ENCODE results near the gene PTBP3. TPM values are rescaled to one million over a fixed set of nuclear protein-coding genes. Genes with fewer than 3 reads are reported as not detected.

Gene PTBP3
- total RNA-seq, 1 donor from 2014 or later: 108 TPM

- Histone ChIP-seq H2AFZ (ENCODE audit: low read depth, low read length) (no peak overlapping the region), H3K79me2 (ENCODE audit: insufficient read depth, low read length) (peaks cover 95% of the 10 kb centered on the region), H4K20me1 (ENCODE audit: insufficient read depth, low read length) (peaks cover 91% of the 10 kb centered on the region), H3K4me3 (ENCODE audit: insufficient read depth, low read depth, low read length) (no peak overlapping the region), H3K4me2 (ENCODE audit: low read length) (no peak overlapping the region), H3K9me3 (ENCODE audit: insufficient read depth, low read depth, low read length) (no peaks in the 10 kb centered on the region), H3K36me3 (ENCODE audit: insufficient read depth, low read length) (no peaks in the 10 kb centered on the region), H3K27me3 (ENCODE audit: insufficient read depth, low read length) (no peaks in the 10 kb centered on the region), H3K27ac (ENCODE audit: low read depth, low read length) (no peak overlapping the region), H3K4me1 (ENCODE audit: insufficient read depth, low read length) (no peaks in the 10 kb centered on the region), H3K9ac (ENCODE audit: low read length) (no peak overlapping the region)
- H3K4me1 Mint-ChIP-seq (ENCODE audit: low read depth, unreplicated experiment): peaks cover 32% of the 10 kb centered on the region
- H3K36me3 Mint-ChIP-seq (ENCODE audit: low read depth, unreplicated experiment): peaks cover 4% of the 10 kb centered on the region
- no peak overlapping the region for H3K4me3 Mint-ChIP-seq (ENCODE audit: unreplicated experiment)
- FAIRE-seq (no peak), DNase-seq (ENCODE audit: low read depth) (no peak)
- TF ChIP-seq EZH2 (IDR thresholded peaks at IDR 0.05; ENCODE audit: insufficient read depth, low read length) (no peak), CTCF (IDR thresholded peaks at IDR 0.05; ENCODE audit: insufficient read depth, low read depth, low read length) (no peak)
- no peak overlapping the region for H3K27ac Mint-ChIP-seq (ENCODE audit: unreplicated experiment)
- H3K27me3 Mint-ChIP-seq (ENCODE audit: low read depth, unreplicated experiment): no peaks in the 10 kb centered on the region
- H3K9me3 Mint-ChIP-seq (ENCODE audit: unreplicated experiment): no peaks in the 10 kb centered on the region
Measured at GRCh38 chr9:112312139-112312538, 21.3 kb downstream of the PTBP3 start.

DNA sequence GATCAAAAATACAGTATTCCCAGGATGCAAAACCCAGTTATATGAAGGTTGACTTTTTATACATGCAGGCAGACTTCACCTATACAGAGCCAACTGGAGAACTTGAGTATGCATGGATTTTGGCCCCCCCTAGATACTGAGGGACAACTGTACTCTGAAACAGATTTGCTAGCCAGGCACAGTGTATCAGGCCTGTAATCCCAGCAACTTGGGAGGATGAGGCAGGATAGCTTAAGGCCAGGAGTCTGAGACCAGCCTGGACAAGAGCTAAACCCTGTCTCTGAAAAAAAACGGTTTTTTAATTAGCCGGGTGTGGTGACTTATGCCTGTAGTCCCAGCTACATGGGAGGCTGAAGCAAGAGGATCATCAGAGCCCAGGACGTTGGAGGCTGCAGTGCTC is 21.9 kb downstream of the PTBP3 start:
- H3K9ac ChIP-seq (ENCODE audit: low read length): no peak overlapping the region
- H3K36me3 ChIP-seq (ENCODE audit: insufficient read depth, low read length): no peaks in the 10 kb centered on the region
- peaks cover 94% of the 10 kb centered on the region for H3K79me2 ChIP-seq (ENCODE audit: insufficient read depth, low read length)
- H3K4me3 Mint-ChIP-seq (ENCODE audit: unreplicated experiment): no peak overlapping the region
- H3K9me3 ChIP-seq (ENCODE audit: insufficient read depth, low read depth, low read length): no peaks in the 10 kb centered on the region
- H2AFZ ChIP-seq (ENCODE audit: low read depth, low read length): no peak overlapping the region
- H3K27me3 Mint-ChIP-seq (ENCODE audit: low read depth, unreplicated experiment): no peaks in the 10 kb centered on the region
- no peak for FAIRE-seq
- no peak overlapping the region for H3K27ac ChIP-seq (ENCODE audit: low read depth, low read length)
- H3K4me2 ChIP-seq (ENCODE audit: low read length): no peak overlapping the region
- no peak overlapping the region for H3K27ac Mint-ChIP-seq (ENCODE audit: unreplicated experiment)
- no peak overlapping the region for H3K4me3 ChIP-seq (ENCODE audit: insufficient read depth, low read depth, low read length)
- TF ChIP-seq CTCF (IDR thresholded peaks at IDR 0.05; ENCODE audit: insufficient read depth, low read depth, low read length) (no peak), EZH2 (IDR thresholded peaks at IDR 0.05; ENCODE audit: insufficient read depth, low read length) (no peak)
- peaks cover 90% of the 10 kb centered on the region for H4K20me1 ChIP-seq (ENCODE audit: insufficient read depth, low read length)
- peaks cover 4% of the 10 kb centered on the region for H3K36me3 Mint-ChIP-seq (ENCODE audit: low read depth, unreplicated experiment)
- H3K4me1 Mint-ChIP-seq (ENCODE audit: low read depth, unreplicated experiment): peaks cover 32% of the 10 kb centered on the region
- no peaks in the 10 kb centered on the region for H3K9me3 Mint-ChIP-seq (ENCODE audit: unreplicated experiment)
- no peaks in the 10 kb centered on the region for H3K27me3 ChIP-seq (ENCODE audit: insufficient read depth, low read length)
- no peak for DNase-seq (ENCODE audit: low read depth)
- no peaks in the 10 kb centered on the region for H3K4me1 ChIP-seq (ENCODE audit: insufficient read depth, low read length)

- H3K9me3 ChIP-seq (ENCODE audit: insufficient read depth, low read depth, low read length): no peaks in the 10 kb centered on the region
- FAIRE-seq (no peak), DNase-seq (ENCODE audit: low read depth) (no peak)
- no peaks in the 10 kb centered on the region for H3K27me3 Mint-ChIP-seq (ENCODE audit: low read depth, unreplicated experiment)
- H3K27ac ChIP-seq (ENCODE audit: low read depth, low read length): no peak overlapping the region
- H3K4me1 Mint-ChIP-seq (ENCODE audit: low read depth, unreplicated experiment): peaks cover 25% of the 10 kb centered on the region
- H3K27me3 ChIP-seq (ENCODE audit: insufficient read depth, low read length): no peaks in the 10 kb centered on the region
- H3K4me2 ChIP-seq (ENCODE audit: low read length): no peak overlapping the region
- no peak overlapping the region for H2AFZ ChIP-seq (ENCODE audit: low read depth, low read length)
- H3K4me3 ChIP-seq (ENCODE audit: insufficient read depth, low read depth, low read length): no peak overlapping the region
- H3K4me3 Mint-ChIP-seq (ENCODE audit: unreplicated experiment): no peak overlapping the region
- peaks cover 89% of the 10 kb centered on the region for H4K20me1 ChIP-seq (ENCODE audit: insufficient read depth, low read length)
- H3K9ac ChIP-seq (ENCODE audit: low read length): no peak overlapping the region
- no peaks in the 10 kb centered on the region for H3K36me3 ChIP-seq (ENCODE audit: insufficient read depth, low read length)
- no peaks in the 10 kb centered on the region for H3K9me3 Mint-ChIP-seq (ENCODE audit: unreplicated experiment)
- peaks cover 4% of the 10 kb centered on the region for H3K36me3 Mint-ChIP-seq (ENCODE audit: low read depth, unreplicated experiment)
- H3K4me1 ChIP-seq (ENCODE audit: insufficient read depth, low read length): no peaks in the 10 kb centered on the region
- peaks cover 93% of the 10 kb centered on the region for H3K79me2 ChIP-seq (ENCODE audit: insufficient read depth, low read length)
- no peak overlapping the region for H3K27ac Mint-ChIP-seq (ENCODE audit: unreplicated experiment)
- TF ChIP-seq EZH2 (IDR thresholded peaks at IDR 0.05; ENCODE audit: insufficient read depth, low read length) (no peak), CTCF (IDR thresholded peaks at IDR 0.05; ENCODE audit: insufficient read depth, low read depth, low read length) (no peak)
Measured at GRCh38 chr9:112310826-112311225, 22.6 kb downstream of the PTBP3 start.

All from astrocyte (in vitro differentiated cells and primary cell).